Activated B cell treated with CpG ODN at 0.5 μM for 24 hours (primary cell): Measurements from ENCODE around the gene TTK. TPM values are rescaled to one million over a fixed set of nuclear protein-coding genes. Genes with fewer than 3 reads are reported as not detected.

Experiments
- ATAC-seq: fragments of 200-7000 bp; cut with Tn5 transposase; one replicate; pipeline ENCODE4 v1.10.0; 2021; ENCODE audit warnings: low read depth, mild to moderate bottlenecking, moderate library complexity
- CTCF ChIA-PET: fragments of 350-600 bp; sonication (Branson Sonifier 250); formaldehyde crosslinking; loops from one replicate; lab custom pipeline; 2021; ENCODE audit warnings: antibody characterized with exemption; lab: Charles Lee
- POLR2A ChIA-PET: fragments of 350-600 bp; sonication (Branson Sonifier 250); formaldehyde crosslinking; loops from one replicate; lab custom pipeline; 2021; ENCODE audit warnings: antibody characterized with exemption; lab: Charles Lee
- DNase-seq: peaks from one replicate; pipeline ENCODE4 v3.0.0; 2022
- H3K27ac Mint-ChIP-seq: one replicate; pipeline ENCODE4 v1.8.0; 2020; ENCODE audit warnings: mixed read lengths
- H3K27me3 Mint-ChIP-seq: one replicate; pipeline ENCODE4 v1.8.0; 2021; ENCODE audit warnings: mixed read lengths
- H3K36me3 Mint-ChIP-seq: one replicate; pipeline ENCODE4 v1.8.0; 2021; ENCODE audit warnings: low read depth, mixed read lengths
- H3K4me1 Mint-ChIP-seq: one replicate; pipeline ENCODE4 v1.8.0; 2021; ENCODE audit warnings: mixed read lengths
- H3K4me3 Mint-ChIP-seq: one replicate; pipeline ENCODE4 v1.8.0; 2020; ENCODE audit warnings: mild to moderate bottlenecking, mixed read lengths
- H3K9me3 Mint-ChIP-seq: one replicate; pipeline ENCODE4 v1.8.0; 2020; ENCODE audit warnings: mixed read lengths
- CTCF ChIP-seq: fragments of 200-600 bp; IDR thresholded peaks from one replicate; pipeline ENCODE4 v1.8.0; 2022; ENCODE audit warnings: antibody characterized with exemption, mild to moderate bottlenecking
- intact Hi-C: fragments of 100-400 bp; cut with micrococcal nuclease; formaldehyde crosslinking; loops from one replicate; pipeline ENCODE4 v1.15.1; 2024
- total RNA-seq: library from RNA; stranded (reverse); gene quantifications from 2 replicates; pipeline ENCODE4 v1.2.3, GENCODE V29; 2022

The TTK gene
- total RNA-seq, 1 donor from 2014 or later: 2.3 TPM

DNA sequence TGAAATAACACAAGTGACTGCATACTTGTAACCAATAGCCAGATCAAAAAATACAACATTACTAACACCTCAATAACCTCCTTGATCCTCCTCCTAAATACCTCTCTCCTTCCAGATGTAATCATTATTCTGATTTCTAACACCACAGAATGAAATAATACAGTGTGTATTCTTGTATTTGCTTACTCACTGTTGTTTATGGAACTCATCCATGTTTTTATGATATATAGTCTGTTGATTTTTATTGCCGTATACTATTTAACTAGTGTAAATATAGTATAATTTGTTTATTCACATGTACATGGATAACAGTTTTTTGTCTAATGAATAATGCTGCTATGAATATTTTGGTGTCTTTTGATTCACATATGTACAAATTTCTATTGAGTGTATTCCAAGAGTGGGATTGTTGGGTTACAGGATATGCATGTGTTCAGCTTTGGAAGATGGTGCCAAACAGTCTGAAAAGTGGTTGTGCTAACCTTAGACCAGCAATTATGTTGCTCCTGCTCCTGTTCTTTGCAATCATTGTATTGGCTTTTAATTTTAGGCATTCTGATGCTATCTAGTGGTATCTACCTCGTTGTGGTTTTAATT is 11.5 kb downstream of the TTK start:
- POLR2A ChIA-PET: no interaction called here
- no peaks in the 10 kb centered on the region for H3K36me3 Mint-ChIP-seq
- H3K27me3 Mint-ChIP-seq: no peaks in the 10 kb centered on the region
- no peak overlapping the region for H3K27ac Mint-ChIP-seq
- ATAC-seq (no peak), DNase-seq (no peak)
- no peaks in the 10 kb centered on the region for H3K9me3 Mint-ChIP-seq
- intact Hi-C loops: no loop called here
- TF ChIP-seq CTCF: no peak
- CTCF ChIA-PET: no interaction called here
- H3K4me3 Mint-ChIP-seq: no peak overlapping the region
- no peaks in the 10 kb centered on the region for H3K4me1 Mint-ChIP-seq

DNA sequence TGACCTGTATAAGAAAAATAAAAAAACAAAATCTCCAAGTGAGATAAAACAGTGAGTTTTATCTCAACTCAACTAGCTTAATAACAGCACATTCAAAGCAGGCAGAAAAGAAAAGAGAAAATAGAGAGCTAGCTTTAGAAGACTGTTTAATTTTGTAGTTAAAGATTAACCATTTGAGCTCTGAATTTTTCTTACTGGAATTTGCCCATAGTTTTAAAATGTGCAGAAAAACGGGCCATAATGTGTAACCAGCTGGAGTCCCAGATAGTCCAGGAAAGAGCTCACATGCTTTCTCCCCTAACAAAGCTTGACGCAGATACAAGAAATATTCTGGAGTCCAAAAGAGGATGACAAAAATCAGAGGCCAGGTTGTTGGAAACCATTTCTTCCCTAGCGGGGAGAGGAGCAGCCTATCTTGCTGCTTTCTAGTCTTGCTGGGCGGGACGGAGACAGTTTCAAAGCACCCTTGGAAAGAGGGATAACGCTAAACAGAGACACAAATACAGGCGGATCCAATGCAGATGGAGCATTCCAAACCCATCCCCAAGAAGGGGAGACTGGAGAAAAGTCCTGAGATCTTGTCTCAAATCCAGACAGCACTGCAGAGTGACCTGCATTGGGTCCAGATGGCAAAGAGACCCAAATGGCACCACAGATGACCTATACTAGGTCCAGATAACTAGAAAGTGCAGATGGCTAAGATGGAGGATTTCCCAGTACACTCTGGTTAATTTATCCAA is 16.1 kb downstream of the TTK start:
- Mint-ChIP-seq H3K4me3 (no peak overlapping the region), H3K9me3 (no peaks in the 10 kb centered on the region), H3K4me1 (no peaks in the 10 kb centered on the region), H3K27me3 (no peaks in the 10 kb centered on the region), H3K36me3 (no peaks in the 10 kb centered on the region), H3K27ac (no peak overlapping the region)
- no peak for TF ChIP-seq CTCF
- ATAC-seq: no peak
- ChIA-PET POLR2A (no interaction called here), CTCF (no interaction called here)
- intact Hi-C loops: no loop called here
- DNase-seq: no peak

GRCh38 chr6:80021131-80021530 is 16.7 kb downstream of the TTK start:
- ChIA-PET CTCF (no interaction called here), POLR2A (no interaction called here)
- H3K27me3 Mint-ChIP-seq: no peaks in the 10 kb centered on the region
- ATAC-seq (no peak), DNase-seq (no peak)
- no peaks in the 10 kb centered on the region for H3K9me3 Mint-ChIP-seq
- no peak overlapping the region for H3K27ac Mint-ChIP-seq
- no peak overlapping the region for H3K4me3 Mint-ChIP-seq
- no peaks in the 10 kb centered on the region for H3K36me3 Mint-ChIP-seq
- TF ChIP-seq CTCF: no peak
- no peaks in the 10 kb centered on the region for H3K4me1 Mint-ChIP-seq
- intact Hi-C loops: no loop called here

- Mint-ChIP-seq H3K9me3 (no peaks in the 10 kb centered on the region), H3K4me3 (no peak overlapping the region), H3K27me3 (no peaks in the 10 kb centered on the region), H3K27ac (no peak overlapping the region), H3K4me1 (no peaks in the 10 kb centered on the region), H3K36me3 (no peaks in the 10 kb centered on the region)
- intact Hi-C loops: no loop called here
- POLR2A ChIA-PET: no interaction called here
- no peak for TF ChIP-seq CTCF
- DNase-seq: no peak
- ATAC-seq: no peak
- CTCF ChIA-PET: no interaction called here
These were observed 17.1 kb downstream of the TTK start for GRCh38 chr6:80021591-80021990.

GRCh38 chr6:80022803-80023202 is 18.4 kb downstream of the TTK start:
- no peaks in the 10 kb centered on the region for H3K36me3 Mint-ChIP-seq
- ChIA-PET POLR2A (no interaction called here), CTCF (no interaction called here)
- H3K4me3 Mint-ChIP-seq: no peak overlapping the region
- H3K27me3 Mint-ChIP-seq: no peaks in the 10 kb centered on the region
- no peaks in the 10 kb centered on the region for H3K9me3 Mint-ChIP-seq
- H3K27ac Mint-ChIP-seq: no peak overlapping the region
- ATAC-seq (no peak), DNase-seq (no peak)
- no peak for TF ChIP-seq CTCF
- no peaks in the 10 kb centered on the region for H3K4me1 Mint-ChIP-seq
- intact Hi-C loops: no loop called here
